Fibroblast of villous mesenchyme (primary cell): ENCODE measurements around the gene GNMT. TPM values are rescaled to one million over a fixed set of nuclear protein-coding genes. Genes with fewer than 3 reads are reported as not detected.

Experiments used
- DNase-seq: peaks from one replicate; pipeline ENCODE4 v3.0.0-alpha.2; 2010; ENCODE audit warnings: low read depth
- H3K4me3 ChIP-seq: 2 replicates; pipeline ENCODE4 v1.5.1; 2011; ENCODE audit warnings: low read depth, mild to moderate bottlenecking, low read length
- total RNA-seq: library from RNA; depleted of rRNA; stranded (reverse); fragments of >200 nt; gene quantifications from 2 replicates; pipeline ENCODE4 v1.2.3, GENCODE V29; 2012
- TF ChIP-seq, protein P1 (sequence below): IDR thresholded peaks from 2 replicates; pipeline ENCODE4 v1.5.1; 2012; ENCODE audit warnings: low read depth, mild to moderate bottlenecking, low read length; ENCODE audit not compliant: insufficient read depth

The GNMT gene
- total RNA-seq, 1 donor: not detected

DNA sequence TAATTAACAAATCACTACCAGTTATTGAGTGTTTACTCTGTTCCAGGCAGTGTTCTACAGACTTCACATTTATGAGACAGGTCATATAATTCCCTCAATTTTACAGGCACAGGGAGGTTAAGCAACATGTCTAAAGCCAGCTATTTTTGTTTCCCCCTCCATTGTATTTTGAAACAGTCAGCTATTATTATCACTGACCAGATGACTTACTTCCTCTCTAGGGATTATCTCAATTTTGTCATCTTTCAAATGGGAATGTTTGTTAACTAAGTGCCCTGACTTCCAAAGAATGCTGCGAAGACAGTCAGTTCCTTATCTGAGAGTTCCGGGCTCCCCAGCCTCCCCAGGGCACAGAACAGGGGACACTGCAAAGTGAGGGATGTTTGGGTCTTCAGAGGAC lies 36.9 kb upstream of the GNMT start:
- no peak overlapping the region for H3K4me3 ChIP-seq
- peak; percentile 66 for DNase-seq
- TF ChIP-seq, protein P1, sequence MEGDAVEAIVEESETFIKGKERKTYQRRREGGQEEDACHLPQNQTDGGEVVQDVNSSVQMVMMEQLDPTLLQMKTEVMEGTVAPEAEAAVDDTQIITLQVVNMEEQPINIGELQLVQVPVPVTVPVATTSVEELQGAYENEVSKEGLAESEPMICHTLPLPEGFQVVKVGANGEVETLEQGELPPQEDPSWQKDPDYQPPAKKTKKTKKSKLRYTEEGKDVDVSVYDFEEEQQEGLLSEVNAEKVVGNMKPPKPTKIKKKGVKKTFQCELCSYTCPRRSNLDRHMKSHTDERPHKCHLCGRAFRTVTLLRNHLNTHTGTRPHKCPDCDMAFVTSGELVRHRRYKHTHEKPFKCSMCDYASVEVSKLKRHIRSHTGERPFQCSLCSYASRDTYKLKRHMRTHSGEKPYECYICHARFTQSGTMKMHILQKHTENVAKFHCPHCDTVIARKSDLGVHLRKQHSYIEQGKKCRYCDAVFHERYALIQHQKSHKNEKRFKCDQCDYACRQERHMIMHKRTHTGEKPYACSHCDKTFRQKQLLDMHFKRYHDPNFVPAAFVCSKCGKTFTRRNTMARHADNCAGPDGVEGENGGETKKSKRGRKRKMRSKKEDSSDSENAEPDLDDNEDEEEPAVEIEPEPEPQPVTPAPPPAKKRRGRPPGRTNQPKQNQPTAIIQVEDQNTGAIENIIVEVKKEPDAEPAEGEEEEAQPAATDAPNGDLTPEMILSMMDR: no peak

DNA sequence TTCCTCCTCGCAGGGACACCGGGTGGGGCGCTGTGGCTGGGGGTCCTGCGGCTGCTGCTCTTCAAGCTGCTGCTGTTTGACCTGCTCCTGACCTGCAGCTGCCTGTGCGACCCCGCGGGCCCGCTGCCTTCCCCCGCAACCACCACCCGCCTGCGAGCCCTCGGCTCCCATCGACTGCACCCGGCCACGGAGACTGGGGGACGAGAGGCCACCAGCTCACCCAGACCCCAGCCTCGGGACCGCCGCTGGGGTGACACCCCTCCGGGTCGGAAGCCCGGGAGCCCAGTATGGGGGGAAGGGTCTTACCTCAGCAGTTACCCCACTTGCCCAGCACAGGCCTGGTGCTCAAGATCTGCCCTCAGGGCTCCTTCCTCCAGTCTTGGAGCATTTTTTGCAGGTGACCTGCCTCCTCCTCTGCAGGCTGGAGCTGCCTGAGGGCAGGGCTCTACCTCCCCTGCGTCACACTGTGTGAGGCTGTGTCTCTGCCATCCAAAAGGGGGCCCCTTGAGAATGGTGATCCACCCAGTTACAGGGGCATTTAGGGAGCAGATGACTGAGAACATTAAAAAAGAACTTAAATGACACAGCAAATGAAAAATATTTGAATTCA lies 35.2 kb upstream of the GNMT start:
- no peak overlapping the region for H3K4me3 ChIP-seq
- TF ChIP-seq, protein P1: no peak
- no peak for DNase-seq

DNA sequence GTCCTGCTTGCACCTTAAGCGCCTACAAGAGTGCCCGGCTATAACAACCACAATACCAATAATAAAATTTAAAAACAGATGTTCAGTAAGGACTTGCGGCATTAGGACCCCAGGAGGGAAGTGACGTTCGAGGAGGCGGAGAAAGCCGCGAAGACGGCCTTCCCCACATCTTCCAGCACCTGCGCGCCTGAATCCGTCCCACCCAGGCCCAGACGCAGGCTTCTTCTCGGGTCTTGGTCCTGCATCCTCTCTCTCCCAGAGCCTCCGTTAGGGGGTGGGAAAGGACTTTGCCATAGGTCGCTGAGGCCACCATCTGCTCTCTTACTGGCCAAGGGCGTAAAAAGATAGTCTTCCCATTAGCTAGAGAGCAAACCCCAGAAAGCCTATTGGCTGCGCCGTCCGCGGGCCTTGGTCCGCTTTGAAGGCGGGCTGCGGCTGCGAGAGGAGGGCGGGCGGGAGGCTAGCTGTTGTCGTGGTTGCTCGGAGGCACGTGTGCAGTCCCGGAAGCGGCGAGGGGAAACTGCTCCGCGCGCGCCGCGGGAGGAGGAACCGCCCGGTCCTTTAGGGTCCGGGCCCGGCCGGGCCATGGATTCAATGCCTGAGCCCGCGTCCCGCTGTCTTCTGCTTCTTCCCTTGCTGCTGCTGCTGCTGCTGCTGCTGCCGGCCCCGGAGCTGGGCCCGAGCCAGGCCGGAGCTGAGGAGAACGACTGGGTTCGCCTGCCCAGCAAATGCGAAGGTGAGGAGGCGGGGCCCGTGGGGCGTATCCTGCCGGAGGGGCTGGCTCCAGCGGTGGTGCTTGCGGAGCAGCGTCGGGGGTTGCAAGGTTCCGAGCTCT lies 31.4 kb upstream of the GNMT start, which contains the start of gene CNPY3:
CNPY3 (plus strand) TSS at position 495 of the 835 bp plus-strand sequence; CDS start at position 586, 91 bp downstream.
- TF ChIP-seq, protein P1: no peak
- H3K4me3 ChIP-seq: peak within 1 kb of the TSS; percentile 75
- peak; percentile 98 for DNase-seq

DNA sequence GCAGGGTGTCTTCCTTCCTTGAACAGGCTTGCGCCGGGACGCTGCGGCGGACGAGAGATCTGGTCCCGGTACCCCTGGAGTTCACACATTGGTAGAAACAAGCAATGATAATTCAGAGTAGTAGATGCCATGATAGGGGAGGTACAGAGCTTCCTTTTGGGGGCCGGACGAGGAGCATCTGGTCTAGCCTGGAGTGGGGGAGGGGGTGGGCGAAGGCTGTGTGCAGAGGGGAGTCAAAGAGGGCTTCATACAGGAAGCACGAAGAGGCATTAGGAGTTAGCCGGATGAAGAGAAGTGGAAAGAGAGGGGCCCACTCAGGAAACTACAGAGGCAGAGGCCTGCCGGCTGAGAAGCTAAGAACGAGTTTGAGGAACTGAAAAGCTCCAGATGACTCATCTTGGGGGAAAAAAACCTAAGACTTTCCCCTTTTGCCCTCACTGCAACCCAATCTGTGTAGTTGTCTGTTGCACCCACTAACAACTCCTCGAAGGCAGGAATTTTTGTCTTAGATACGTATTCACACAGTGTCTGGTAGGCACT lies 30.7 kb upstream of the GNMT start:
- TF ChIP-seq, protein P1: no peak
- H3K4me3 ChIP-seq: peak overlapping the region; percentile 75
- peak; percentile 79 for DNase-seq

DNA sequence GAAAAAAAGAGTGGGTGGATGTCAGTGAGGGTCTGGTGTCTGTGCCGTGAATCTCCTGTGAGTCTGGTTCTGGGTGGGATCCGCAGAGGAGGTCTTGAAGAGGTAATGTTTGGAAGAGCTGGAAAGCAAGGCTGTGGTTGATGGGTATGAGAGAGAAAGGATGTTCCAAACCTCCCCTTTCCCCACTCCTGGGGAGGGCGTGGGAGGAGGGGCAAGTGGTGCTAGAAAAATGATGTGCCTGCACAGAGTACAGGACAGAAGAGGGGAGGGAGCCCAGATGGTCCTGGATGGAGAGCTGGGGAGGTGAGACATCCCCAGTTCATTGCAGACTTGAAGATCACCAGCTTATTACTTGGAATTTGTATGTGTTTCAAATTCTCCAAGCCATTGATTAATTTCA lies 28.1 kb upstream of the GNMT start:
- H3K4me3 ChIP-seq: no peak overlapping the region
- DNase-seq: no peak
- TF ChIP-seq, protein P1: no peak

DNA sequence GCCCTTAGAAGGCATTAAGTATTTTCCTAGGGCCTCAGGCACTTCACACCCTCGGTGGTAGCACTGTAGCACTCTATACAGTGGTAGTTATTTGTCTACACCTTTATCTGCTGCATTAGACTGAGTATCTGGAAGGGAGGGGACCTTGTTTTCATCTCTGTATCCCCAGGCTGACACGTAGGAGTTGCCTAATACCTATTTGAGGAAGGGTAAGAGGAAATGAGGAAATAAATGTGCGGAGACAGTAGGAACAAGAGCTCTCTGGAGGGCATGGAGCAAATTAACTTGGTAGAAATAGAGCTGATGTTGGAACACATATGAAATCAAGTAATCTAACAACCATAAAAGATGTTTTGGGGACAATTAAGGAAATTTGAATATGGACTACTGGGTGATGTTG lies 27.3 kb upstream of the GNMT start:
- TF ChIP-seq, protein P1: no peak
- no peak overlapping the region for H3K4me3 ChIP-seq
- DNase-seq: no peak
